Vagina (tissue), 2 donors: Measurements from ENCODE around the gene SELENOM. TPM values are rescaled to one million over a fixed set of nuclear protein-coding genes. Genes with fewer than 3 reads are reported as not detected.

Experiments used
- DNase-seq, 2 donors: peaks; one replicate each; pipeline ENCODE4 v3.0.0-alpha.2; 2017; ENCODE audit errors: extremely low spot score in 2 of 2
- H3K27ac ChIP-seq: fragments of 200-600 bp; sonication (generic); one replicate; pipeline ENCODE4 v1.5.1; 2019
- H3K27me3 ChIP-seq: fragments of 200-600 bp; sonication (generic); one replicate; pipeline ENCODE4 v1.5.1; 2019
- H3K36me3 ChIP-seq, 2 donors: fragments of 200-600 bp; sonication (generic); one replicate each; pipeline ENCODE4 v1.5.1; 2017 to 2019
- H3K4me1 ChIP-seq: fragments of 200-600 bp; sonication (generic); one replicate; pipeline ENCODE4 v1.5.1; 2019
- H3K4me3 ChIP-seq, 2 donors: fragments of 200-600 bp; sonication (generic); 1 replicate in 1 of 2; 2 replicates in 1 of 2; pipeline ENCODE4 v1.5.1; 2016 to 2019
- H3K9me3 ChIP-seq: fragments of 200-600 bp; sonication (generic); one replicate; pipeline ENCODE4 v1.5.1; 2019
- POLR2A ChIP-seq, 2 donors: fragments of 450-650 bp; IDR thresholded peaks; one replicate each; pipeline ENCODE4 v1.6.1; 2017; ENCODE audit warnings: antibody characterized with exemption in 2 of 2, mild to moderate bottlenecking in 2 of 2, moderate library complexity in 2 of 2
- POLR2AphosphoS5 ChIP-seq, 2 donors: sonication (generic); formaldehyde crosslinking; IDR thresholded peaks; one replicate each; pipeline ENCODE4 v1.9.0; 2017; ENCODE audit warnings: antibody characterized with exemption in 2 of 2, mild to moderate bottlenecking in 2 of 2, low read depth in 1 of 2; ENCODE audit not compliant: insufficient read depth in 1 of 2
- intact Hi-C: fragments of 100-400 bp; cut with DNase I; formaldehyde crosslinking; loops from one replicate; pipeline ENCODE4 v1.15.1; 2023
- total RNA-seq: library from RNA; depleted of rRNA; stranded (reverse); fragments of >200 nt; gene quantifications from one replicate; pipeline ENCODE4 v1.2.3, GENCODE V29; 2016
- TF ChIP-seq, protein P1 (sequence below), 3 experiments: fragments of 450-650 bp in 2 of 3; fragments of 200-600 bp in 1 of 3; sonication (generic) in 1 of 3; IDR thresholded peaks; one replicate each; pipeline ENCODE4 v1.5.1; 2017 to 2019; ENCODE audit warnings: antibody characterized with exemption in 3 of 3, mild to moderate bottlenecking in 2 of 3, moderate library complexity in 2 of 3

The SELENOM gene
- total RNA-seq, 1 donor from 2014 or later, result 941 TPM

DNA sequence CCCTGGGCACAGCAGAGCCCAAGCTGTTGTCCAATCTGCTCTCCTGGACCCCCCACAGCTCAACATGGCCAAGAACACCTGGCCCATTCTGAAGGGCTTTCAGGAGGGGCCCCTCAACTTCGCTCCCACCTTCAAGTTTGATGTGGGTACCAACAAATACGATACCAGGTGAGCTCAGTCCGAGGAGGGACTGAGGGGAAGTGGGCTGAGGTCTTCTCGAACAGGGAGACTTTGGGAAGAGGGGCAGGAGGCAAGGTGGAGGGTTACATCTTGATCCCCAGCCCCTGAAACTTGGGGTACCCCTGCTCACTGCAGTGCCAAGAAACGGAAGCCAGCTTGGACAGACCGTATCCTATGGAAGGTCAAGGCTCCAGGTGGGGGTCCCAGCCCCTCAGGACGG lies 20.8 kb upstream of the SELENOM start:
- H3K36me3 ChIP-seq, result no peaks in the 10 kb centered on the region
- no peaks in the 10 kb centered on the region for H3K27me3 ChIP-seq
- no peak for DNase-seq
- no peak overlapping the region for H3K27ac ChIP-seq
- TF ChIP-seq, protein P1, sequence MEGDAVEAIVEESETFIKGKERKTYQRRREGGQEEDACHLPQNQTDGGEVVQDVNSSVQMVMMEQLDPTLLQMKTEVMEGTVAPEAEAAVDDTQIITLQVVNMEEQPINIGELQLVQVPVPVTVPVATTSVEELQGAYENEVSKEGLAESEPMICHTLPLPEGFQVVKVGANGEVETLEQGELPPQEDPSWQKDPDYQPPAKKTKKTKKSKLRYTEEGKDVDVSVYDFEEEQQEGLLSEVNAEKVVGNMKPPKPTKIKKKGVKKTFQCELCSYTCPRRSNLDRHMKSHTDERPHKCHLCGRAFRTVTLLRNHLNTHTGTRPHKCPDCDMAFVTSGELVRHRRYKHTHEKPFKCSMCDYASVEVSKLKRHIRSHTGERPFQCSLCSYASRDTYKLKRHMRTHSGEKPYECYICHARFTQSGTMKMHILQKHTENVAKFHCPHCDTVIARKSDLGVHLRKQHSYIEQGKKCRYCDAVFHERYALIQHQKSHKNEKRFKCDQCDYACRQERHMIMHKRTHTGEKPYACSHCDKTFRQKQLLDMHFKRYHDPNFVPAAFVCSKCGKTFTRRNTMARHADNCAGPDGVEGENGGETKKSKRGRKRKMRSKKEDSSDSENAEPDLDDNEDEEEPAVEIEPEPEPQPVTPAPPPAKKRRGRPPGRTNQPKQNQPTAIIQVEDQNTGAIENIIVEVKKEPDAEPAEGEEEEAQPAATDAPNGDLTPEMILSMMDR (IDR thresholded peaks at IDR 0.05), result no peak
- TF ChIP-seq POLR2AphosphoS5 (IDR thresholded peaks at IDR 0.05; ENCODE audit: insufficient read depth in 1 of 2, low read depth in 1 of 2), result no peak
- no peak overlapping the region for H3K4me3 ChIP-seq
- no peaks in the 10 kb centered on the region for H3K9me3 ChIP-seq
- peaks cover 2% of the 10 kb centered on the region for H3K4me1 ChIP-seq
- intact Hi-C loops, result no loop called here

DNA sequence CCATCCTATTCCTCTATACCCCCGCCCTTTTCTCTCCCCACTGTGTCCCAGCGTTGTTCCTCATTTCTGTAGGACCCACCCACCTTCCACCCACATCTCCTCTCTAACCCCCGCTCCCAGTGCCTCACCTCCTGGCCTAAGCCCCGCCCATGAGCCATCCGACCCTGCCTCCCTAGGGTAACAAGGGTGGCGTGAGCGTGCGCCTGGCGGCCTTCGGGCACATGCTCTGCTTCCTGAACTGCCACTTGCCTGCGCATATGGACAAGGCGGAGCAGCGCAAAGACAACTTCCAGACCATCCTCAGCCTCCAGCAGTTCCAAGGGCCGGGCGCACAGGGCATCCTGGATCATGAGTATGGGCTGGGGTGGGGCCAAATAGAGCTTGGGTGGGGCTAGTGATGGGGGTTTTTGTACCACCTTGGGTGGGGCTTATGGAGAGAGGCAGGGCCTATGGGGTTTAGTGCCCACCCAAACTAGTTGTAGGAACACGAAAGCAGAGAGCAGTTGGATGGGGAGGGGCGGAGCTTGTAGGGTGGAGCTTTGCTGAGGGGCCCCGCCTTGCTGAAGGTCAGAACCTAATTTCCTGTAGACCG lies 19.9 kb upstream of the SELENOM start:
- DNase-seq, result no peak
- intact Hi-C loops, result no loop called here
- TF ChIP-seq POLR2AphosphoS5 (IDR thresholded peaks at IDR 0.05; ENCODE audit: insufficient read depth in 1 of 2, low read depth in 1 of 2) (no peak), POLR2A (IDR thresholded peaks at IDR 0.05) (no peak)
- TF ChIP-seq, protein P1 (IDR thresholded peaks at IDR 0.05), result no peak
- Histone ChIP-seq H3K4me3 (no peak overlapping the region), H3K36me3 (no peaks in the 10 kb centered on the region), H3K4me1 (peaks cover 11% of the 10 kb centered on the region), H3K27ac (no peak overlapping the region), H3K9me3 (no peaks in the 10 kb centered on the region), H3K27me3 (no peaks in the 10 kb centered on the region)

DNA sequence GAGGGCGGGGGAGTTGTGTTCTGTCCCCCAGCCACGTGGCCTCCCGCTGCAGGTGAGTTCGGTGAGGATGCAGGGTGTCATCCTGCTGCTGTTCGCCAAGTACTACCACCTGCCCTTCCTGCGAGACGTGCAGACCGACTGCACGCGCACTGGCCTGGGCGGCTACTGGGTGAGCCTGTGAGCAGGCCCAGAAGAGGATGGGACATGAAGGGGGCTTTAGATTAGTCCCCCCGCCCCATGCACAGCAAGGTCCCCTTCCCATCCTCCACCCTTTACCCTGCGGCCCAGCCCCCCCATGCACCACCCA lies 19.5 kb upstream of the SELENOM start:
- Histone ChIP-seq H3K9me3 (no peaks in the 10 kb centered on the region), H3K27me3 (no peaks in the 10 kb centered on the region), H3K4me1 (peaks cover 14% of the 10 kb centered on the region), H3K27ac (no peak overlapping the region), H3K36me3 (no peaks in the 10 kb centered on the region), H3K4me3 (no peak overlapping the region)
- DNase-seq, result no peak
- intact Hi-C loops, result no loop called here
- TF ChIP-seq, protein P1 (IDR thresholded peaks at IDR 0.05), result no peak
- no peak for TF ChIP-seq POLR2A (IDR thresholded peaks at IDR 0.05)
- TF ChIP-seq POLR2AphosphoS5 (IDR thresholded peaks at IDR 0.05; ENCODE audit: insufficient read depth in 1 of 2, low read depth in 1 of 2), result no peak

DNA sequence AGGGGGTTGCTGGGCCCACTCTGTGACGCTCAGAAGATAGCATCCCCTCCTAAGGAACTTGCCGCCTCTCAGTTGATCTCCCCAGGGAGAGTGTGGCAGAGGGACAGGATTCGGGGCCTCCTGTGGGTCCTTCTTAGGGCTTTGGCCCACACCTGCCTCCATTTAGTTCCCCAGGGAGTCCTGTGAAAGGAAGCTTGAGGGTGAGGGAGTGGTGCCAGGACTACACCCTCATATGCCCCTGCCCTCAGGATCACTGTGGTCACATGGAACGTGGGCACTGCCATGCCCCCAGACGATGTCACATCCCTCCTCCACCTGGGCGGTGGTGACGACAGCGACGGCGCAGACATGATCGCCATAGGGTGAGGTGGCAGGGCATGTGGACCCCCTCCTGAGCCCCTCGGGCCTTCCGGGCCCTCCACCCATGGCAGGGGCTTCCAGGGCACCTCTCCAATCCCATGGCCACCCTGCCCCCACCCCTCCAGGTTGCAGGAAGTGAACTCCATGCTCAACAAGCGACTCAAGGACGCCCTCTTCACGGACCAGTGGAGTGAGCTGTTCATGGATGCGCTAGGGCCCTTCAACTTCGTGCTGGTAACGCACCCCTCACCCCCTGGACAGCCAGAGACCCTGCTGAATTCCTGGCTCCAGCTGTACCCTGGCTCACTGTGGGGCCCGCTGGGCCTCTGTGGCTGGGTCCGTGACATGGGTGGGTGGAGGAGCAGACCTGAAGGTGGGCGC lies 18.9 kb upstream of the SELENOM start:
- H3K27ac ChIP-seq, result no peak overlapping the region
- peaks cover 14% of the 10 kb centered on the region for H3K4me1 ChIP-seq
- no peaks in the 10 kb centered on the region for H3K9me3 ChIP-seq
- no peaks in the 10 kb centered on the region for H3K27me3 ChIP-seq
- H3K36me3 ChIP-seq, result no peaks in the 10 kb centered on the region
- TF ChIP-seq, protein P1 (IDR thresholded peaks at IDR 0.05), result no peak
- no peak for TF ChIP-seq POLR2AphosphoS5 (IDR thresholded peaks at IDR 0.05; ENCODE audit: insufficient read depth in 1 of 2, low read depth in 1 of 2)
- TF ChIP-seq POLR2A (IDR thresholded peaks at IDR 0.05), result no peak
- intact Hi-C loops, result no loop called here
- no peak overlapping the region for H3K4me3 ChIP-seq
- DNase-seq, result no peak

DNA sequence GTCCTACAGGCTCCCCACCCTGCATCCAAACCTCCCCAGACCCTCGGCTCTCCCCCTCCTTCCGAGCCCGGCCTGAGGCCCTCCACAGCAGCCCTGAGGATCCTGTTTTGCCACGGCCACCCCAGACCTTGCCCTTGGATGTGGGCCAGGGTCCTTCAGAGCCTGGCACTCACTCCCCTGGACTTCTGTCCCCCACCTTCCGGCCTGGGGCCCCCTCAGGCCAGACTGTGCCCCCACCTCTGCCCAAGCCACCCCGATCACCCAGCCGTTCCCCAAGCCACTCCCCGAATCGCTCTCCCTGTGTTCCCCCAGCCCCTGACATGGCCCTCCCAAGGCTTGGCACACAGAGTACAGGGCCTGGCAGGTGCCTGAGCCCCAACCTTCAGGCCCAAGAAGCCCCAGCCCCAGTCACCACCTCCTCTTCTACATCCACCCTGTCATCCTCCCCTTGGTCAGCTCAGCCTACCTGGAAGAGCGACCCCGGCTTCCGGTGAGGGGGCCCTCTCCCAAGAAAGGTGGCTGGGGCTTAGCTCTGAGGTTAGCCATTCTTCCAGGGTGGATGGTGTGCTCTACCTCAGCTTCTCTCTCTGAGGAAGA lies 18.3 kb upstream of the SELENOM start:
- Histone ChIP-seq H3K36me3 (no peaks in the 10 kb centered on the region), H3K27ac (no peak overlapping the region), H3K4me1 (peaks cover 14% of the 10 kb centered on the region), H3K9me3 (no peaks in the 10 kb centered on the region), H3K27me3 (no peaks in the 10 kb centered on the region), H3K4me3 (no peak overlapping the region)
- TF ChIP-seq, protein P1 (IDR thresholded peaks at IDR 0.05), result no peak
- no peak for TF ChIP-seq POLR2AphosphoS5 (IDR thresholded peaks at IDR 0.05; ENCODE audit: insufficient read depth in 1 of 2, low read depth in 1 of 2)
- no peak for TF ChIP-seq POLR2A (IDR thresholded peaks at IDR 0.05)
- DNase-seq, result no peak
- intact Hi-C loops, result no loop called here
